NCI-H1105 treated with DMSO at 0.1 percent for 48 hours (cell line): ENCODE data around the gene EXOC6B.

ENCODE experiments used
- DNase-seq: peaks from one replicate; lab custom pipeline; 2025; lab: John Stamatoyannopoulos, UW

EXOC6B gene

DNA sequence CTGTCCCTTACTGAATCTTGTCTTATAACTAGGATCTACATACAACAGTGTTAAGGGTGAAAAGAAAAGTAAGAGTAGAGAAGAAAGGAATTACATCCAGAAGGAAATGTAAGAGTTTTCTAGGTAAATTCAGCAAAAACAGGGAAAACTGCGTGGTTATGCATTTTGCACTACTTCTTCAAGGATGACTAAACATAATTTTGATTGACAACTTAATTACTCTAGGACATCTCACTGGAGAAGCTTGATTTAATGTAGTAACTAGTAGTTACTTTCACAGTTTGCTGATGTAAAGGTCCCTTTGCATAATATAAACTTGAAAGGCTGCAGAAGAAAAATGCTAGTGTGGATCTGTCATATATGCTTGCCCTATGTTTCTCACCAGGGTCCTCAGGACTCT lies 464.8 kb downstream of the EXOC6B start:
- no peak for DNase-seq

DNA sequence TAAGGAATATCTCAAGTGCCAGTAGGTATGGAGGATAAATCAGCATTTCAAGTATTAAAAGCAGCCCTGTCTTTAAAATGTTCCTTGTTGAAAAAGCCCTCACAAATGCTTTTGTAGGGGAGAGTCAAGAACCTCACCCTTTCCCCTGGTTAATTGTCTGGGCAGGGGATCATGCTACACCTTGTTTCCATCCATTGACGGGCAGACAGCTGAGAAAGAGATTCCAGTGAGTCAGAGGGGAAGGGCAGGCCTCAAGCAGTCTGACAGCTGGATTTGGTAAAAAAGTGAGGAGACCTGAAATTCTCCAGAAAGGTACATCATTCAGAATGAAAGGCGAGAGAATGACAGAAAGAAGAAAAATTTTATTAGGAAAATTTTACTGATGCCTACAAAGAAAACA lies 475.0 kb downstream of the EXOC6B start:
- DNase-seq = no peak

GRCh38 chr2:72349016-72349415 lies 476.8 kb downstream of the EXOC6B start:
- DNase-seq = no peak

- no peak for DNase-seq
Observed at GRCh38 chr2:72347081-72347480, 478.8 kb downstream of the EXOC6B start.

- no peak for DNase-seq
Observed at GRCh38 chr2:72341639-72342038, 484.2 kb downstream of the EXOC6B start.

DNA sequence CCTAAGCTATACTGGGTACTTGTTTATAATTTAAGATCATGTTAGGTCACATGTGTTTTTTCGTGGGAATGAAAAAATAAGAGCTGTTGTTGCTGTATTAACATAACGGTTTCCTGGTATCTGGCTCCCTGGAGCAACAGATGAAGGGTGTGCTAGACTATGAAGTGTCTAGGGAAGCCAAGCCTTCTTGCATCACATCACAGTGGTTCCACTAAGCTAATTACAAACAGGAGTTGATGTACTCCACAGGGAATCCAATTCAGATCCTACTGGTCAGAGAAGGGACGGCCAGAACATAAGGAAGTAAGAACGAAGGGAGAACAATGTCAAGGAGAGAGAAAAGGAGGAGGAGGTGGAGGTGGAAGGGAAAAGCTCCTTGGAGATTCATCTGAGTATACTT lies 485.2 kb downstream of the EXOC6B start:
- no peak for DNase-seq

DNA sequence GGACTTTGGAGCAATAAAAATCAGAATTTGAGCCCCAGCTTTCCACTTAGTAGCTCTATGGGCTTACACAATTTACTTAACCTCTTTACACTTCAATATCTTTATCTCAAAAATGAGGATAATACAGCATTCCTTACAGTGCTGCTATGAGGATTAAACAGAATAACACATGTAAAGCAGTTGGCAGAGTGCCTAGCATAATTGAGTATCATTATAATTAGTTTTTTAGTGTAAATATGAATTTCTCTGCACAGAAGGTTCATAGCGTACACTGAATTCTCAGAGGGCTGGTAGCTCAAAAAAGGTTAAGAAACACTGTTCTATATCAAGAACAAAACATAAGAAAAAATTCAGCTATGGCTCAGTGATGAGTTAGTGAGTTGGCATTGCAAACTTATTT lies 487.8 kb downstream of the EXOC6B start:
- peak; percentile 6 for DNase-seq

GRCh38 chr2:72332720-72333119 lies 493.1 kb downstream of the EXOC6B start:
- no peak for DNase-seq

DNA sequence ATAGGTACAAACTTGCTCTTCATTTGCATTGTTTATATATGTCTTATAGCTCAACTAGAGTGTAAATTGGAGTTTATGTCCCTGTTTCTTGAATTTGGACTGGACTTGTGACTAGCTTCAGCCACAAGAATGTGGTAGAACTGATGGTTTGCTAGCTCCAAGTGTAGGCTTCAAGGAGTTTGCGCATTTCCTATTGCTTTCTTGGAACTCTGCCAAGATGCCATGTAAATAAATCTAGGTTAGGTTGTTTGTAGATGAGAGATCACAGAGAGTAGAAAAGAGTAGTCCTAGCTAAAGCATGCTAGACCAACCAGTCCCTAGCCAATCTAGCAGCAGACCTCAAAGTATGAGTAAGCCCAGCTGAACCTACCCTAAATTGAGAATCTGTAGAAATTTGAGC lies 495.2 kb downstream of the EXOC6B start:
- DNase-seq = peak; percentile 55

GRCh38 chr2:72326759-72327158 lies 499.1 kb downstream of the EXOC6B start:
- DNase-seq = no peak

DNA sequence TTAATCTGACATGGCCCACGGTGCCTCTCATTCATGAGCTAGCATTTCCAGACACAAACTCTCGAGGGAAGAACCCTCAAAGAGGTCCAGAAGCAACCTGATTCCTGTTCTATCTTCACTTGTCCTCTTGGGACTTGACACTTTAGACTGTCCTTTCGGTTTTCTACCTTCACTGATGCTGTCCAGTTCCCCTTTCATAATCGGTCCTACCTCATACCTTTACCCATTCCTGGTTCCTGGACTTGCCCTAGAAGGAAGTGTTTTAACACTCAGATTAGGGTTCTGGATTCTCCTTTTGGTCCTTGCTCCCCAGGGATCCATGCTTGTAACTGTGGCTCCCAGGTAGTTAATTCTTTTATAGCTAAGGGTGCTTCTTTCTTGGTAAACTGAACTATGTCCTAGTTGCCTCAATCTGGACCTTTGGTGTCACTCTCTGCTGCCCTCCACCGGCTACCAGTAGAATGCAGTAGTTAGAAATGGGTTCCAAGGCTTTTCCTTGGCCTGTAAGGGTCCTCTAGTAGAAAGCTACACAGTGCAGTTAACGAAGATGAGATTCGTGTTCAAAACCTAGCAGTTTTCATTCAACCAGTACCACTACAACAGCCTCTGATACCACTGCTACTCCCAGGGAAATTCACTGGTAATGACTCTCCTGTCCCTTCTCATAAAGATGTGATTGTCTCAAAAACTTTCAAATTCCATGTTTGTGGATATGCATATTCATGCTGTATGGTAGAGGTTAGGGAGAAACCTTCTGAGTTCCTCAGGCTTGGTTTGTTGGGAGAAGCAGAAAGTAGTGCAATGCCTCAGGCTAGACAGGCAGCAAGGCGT lies 500.0 kb downstream of the EXOC6B start:
- DNase-seq = no peak

GRCh38 chr2:72316774-72317173 lies 509.1 kb downstream of the EXOC6B start:
- no peak for DNase-seq

GRCh38 chr2:72300147-72300684 lies 525.6 kb downstream of the EXOC6B start:
- DNase-seq = no peak

DNA sequence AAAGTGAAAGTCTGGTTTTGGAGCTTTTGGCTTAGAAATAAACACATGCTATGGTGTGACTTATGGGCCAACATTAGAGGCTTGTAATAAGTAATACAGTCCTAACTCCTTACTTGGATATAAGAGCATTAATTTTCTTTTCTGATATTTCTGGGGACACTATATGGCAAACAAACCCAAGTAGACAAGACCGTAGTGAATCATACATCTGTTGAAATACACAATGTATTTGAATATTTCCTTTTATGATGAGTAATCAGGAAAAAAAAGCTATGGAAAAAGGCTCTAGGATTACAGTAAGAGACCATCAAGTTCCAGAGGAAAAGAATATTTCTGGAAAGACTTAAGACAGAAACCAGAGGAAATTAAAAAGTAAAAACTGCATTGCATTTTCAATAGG lies 532.2 kb downstream of the EXOC6B start:
- DNase-seq = no peak

DNA sequence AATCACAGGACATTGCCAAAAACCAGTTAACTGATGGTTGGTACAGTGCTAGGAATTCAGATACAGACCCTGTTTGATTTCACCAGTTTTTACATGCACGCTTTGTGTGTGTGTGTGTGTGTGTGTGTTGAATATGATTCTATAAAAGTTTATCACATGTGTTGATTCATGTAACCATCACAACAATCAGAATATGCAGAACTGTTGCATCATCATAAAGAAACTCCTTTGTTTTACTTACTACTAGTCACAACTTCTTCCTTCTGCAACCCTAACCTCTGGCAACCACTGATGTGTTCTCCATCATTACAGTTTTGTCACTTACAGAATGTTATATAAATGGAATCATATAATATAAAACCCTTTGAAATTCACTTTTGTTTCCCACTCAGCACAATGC lies 533.4 kb downstream of the EXOC6B start:
- no peak for DNase-seq

DNA sequence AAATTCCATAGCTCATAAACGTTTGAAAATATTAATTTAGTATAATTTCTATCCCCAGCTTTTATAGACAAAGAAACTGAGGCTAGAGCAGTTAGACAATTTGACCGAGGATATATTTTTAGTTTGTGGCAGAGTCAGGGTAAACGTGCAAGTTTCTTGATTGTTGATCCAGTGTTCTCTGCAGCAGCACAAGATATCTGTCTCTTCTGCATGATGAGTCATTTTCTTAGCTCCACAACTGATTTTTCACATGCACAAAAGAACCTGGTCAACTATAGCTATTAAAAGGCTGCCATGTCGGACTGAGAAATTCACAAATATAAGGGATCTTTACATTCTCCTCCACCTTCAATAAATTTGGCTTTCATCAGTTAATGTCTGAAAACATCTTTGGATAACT lies 534.8 kb downstream of the EXOC6B start:
- no peak for DNase-seq

GRCh38 chr2:72289736-72290135 lies 536.1 kb downstream of the EXOC6B start:
- DNase-seq = no peak

- no peak for DNase-seq
Observed at GRCh38 chr2:72289283-72289682, 536.5 kb downstream of the EXOC6B start.

DNA sequence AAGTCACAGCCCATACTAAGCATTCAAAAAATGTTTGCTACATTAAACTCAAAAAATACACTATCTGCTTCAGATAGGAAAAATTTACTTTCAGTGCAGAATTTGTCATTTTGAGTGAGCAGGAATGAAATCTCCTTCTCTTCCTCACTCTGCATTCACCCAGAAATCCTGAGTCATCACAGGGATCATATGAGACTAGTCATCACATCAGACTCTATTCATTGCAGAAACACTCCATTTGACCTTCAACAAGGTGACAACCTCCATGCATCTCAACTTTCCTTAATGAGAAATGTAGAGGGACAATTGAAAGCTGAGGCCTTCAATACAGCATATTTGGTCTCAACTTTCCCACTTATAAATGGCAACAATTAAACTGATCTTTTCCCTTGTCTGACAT lies 547.8 kb downstream of the EXOC6B start:
- no peak for DNase-seq

- DNase-seq = no peak
Observed at GRCh38 chr2:72276876-72277275, 549.0 kb downstream of the EXOC6B start.

- DNase-seq = no peak
Observed at GRCh38 chr2:72276356-72276755, 549.5 kb downstream of the EXOC6B start.

GRCh38 chr2:72275084-72275483 lies 550.7 kb downstream of the EXOC6B start:
- no peak for DNase-seq

- DNase-seq = no peak
Observed at GRCh38 chr2:72274380-72274797, 551.4 kb downstream of the EXOC6B start.

- DNase-seq = no peak
Observed at GRCh38 chr2:72273384-72273783, 552.4 kb downstream of the EXOC6B start.
